ENCODE data around the gene CD55. TPM values are rescaled to one million over a fixed set of nuclear protein-coding genes. Genes with fewer than 3 reads are reported as not detected.

CD55 gene, protein sequence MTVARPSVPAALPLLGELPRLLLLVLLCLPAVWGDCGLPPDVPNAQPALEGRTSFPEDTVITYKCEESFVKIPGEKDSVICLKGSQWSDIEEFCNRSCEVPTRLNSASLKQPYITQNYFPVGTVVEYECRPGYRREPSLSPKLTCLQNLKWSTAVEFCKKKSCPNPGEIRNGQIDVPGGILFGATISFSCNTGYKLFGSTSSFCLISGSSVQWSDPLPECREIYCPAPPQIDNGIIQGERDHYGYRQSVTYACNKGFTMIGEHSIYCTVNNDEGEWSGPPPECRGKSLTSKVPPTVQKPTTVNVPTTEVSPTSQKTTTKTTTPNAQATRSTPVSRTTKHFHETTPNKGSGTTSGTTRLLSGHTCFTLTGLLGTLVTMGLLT
- 40.8 and 42.1 TPM in 2 replicates for total RNA-seq

DNA sequence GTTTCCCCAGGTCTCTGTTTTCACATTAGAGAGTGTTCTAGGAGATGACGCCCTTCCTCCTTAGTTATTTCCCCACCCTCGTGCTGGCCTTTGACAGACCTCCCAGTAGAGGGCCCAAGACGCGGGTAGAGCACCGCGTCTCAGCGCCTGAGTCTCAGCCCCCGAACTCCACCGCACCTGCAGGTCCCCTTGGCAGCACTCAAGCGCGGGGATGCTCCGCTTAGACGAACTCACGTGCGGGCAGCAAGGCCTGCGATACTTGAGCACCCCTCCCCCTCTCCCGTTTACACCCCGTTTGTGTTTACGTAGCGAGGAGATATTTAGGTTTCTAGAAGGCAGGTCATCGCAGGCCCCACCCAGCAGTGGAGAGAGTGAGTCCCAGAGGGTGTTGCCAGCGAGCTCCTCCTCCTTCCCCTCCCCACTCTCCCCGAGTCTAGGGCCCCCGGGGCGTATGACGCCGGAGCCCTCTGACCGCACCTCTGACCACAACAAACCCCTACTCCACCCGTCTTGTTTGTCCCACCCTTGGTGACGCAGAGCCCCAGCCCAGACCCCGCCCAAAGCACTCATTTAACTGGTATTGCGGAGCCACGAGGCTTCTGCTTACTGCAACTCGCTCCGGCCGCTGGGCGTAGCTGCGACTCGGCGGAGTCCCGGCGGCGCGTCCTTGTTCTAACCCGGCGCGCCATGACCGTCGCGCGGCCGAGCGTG, at the start of gene CD55:
CD55 (plus strand) TSS at position 600 of the 711 bp plus-strand sequence; CDS start at position 688, 88 bp downstream.

Other genes starting within 250 kb of the CD55 start
- gene C4BPB, start 232.8 kb upstream of the CD55 start, total RNA-seq: 0.14 TPM in 1 of 2 replicates, not detected in the other
- gene C4BPA, start 217.4 kb upstream of the CD55 start, total RNA-seq: under 0.01 TPM in 1 of 2 replicates, not detected in the other
- not detected in 2 replicates for gene CR2, start 132.7 kb downstream of the CD55 start, total RNA-seq
- not detected in 2 replicates for gene CR1, start 174.5 kb downstream of the CD55 start, total RNA-seq

All from smooth muscle cell of bladder (primary cell).